Esophagus mucosa (tissue), 1 donor: ENCODE measurements around the gene DTD1. TPM values are rescaled to one million over a fixed set of nuclear protein-coding genes. Genes with fewer than 3 reads are reported as not detected.

Experiments used
- ATAC-seq: fragments of 200-7000 bp; cut with Tn5 transposase; one replicate; pipeline ENCODE4 v1.9.1; 2020
- total RNA-seq: library from RNA; stranded (reverse); gene quantifications from one replicate; pipeline ENCODE4 v1.2.4, GENCODE V29; 2023
- donor health status: DM: yes; HTN: yes; CAD: no.

DTD1 gene
- total RNA-seq, 1 donor from 2014 or later: 36.1 TPM

- ATAC-seq: no peak
Measured at GRCh38 chr20:18796282-18796833, 208.5 kb downstream of the DTD1 start.

- no peak for ATAC-seq
Measured at GRCh38 chr20:18801516-18801915, 213.7 kb downstream of the DTD1 start.

GRCh38 chr20:18802012-18802634 is 214.3 kb downstream of the DTD1 start:
- no peak for ATAC-seq

- peak; percentile 54 for ATAC-seq
Measured at GRCh38 chr20:18805881-18806280, 218.0 kb downstream of the DTD1 start.

GRCh38 chr20:18808712-18809111 is 220.9 kb downstream of the DTD1 start:
- ATAC-seq: no peak

- ATAC-seq: no peak
Measured at GRCh38 chr20:18811186-18811585, 223.3 kb downstream of the DTD1 start.

- ATAC-seq: no peak
Measured at GRCh38 chr20:18811904-18812303, 224.1 kb downstream of the DTD1 start.

- no peak for ATAC-seq
Measured at GRCh38 chr20:18813483-18813882, 225.6 kb downstream of the DTD1 start, which contains the start of gene SCP2D1. TSS of gene SCP2D1 (plus strand) at chr20:18813783. CDS start at chr20:18813816, 33 bp downstream.

- ATAC-seq: no peak
Measured at GRCh38 chr20:18815194-18815942, 227.5 kb downstream of the DTD1 start.

Other genes starting within 250 kb of the DTD1 start
- gene DZANK1, start 121.0 kb upstream of the DTD1 start, total RNA-seq: 1.5 TPM
- gene POLR3F, start 120.7 kb upstream of the DTD1 start, total RNA-seq: 4.5 TPM
- gene RBBP9, start 90.8 kb upstream of the DTD1 start, total RNA-seq: 11.8 TPM
- gene SEC23B, start 80.1 kb upstream of the DTD1 start, total RNA-seq: 47.9 TPM
- gene SMIM26, start 20.6 kb upstream of the DTD1 start, total RNA-seq: 57.7 TPM
- gene SCP2D1, start 225.7 kb downstream of the DTD1 start, total RNA-seq: not detected